ENCODE data around the gene MGAT4B.

DNA sequence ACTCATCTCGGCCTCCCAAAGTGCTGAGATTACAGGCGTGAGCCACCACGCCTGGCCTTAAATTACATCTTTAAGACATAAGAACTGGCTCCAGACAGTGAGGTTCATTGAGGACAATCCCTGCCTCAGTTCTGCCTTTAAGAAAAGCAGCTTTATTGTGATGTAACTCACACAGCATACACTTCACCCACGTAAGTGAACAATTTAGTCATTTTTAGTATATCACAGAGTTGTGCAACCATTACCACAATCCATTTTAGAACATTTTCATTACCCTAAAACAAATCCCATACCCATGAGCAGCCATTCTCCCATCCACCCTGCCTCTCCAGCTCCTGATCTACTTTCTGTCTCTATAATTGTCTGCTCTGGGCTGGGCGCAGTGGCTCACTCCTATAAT is 36.9 kb downstream of the MGAT4B start:
- TF ChIP-seq, protein P1, sequence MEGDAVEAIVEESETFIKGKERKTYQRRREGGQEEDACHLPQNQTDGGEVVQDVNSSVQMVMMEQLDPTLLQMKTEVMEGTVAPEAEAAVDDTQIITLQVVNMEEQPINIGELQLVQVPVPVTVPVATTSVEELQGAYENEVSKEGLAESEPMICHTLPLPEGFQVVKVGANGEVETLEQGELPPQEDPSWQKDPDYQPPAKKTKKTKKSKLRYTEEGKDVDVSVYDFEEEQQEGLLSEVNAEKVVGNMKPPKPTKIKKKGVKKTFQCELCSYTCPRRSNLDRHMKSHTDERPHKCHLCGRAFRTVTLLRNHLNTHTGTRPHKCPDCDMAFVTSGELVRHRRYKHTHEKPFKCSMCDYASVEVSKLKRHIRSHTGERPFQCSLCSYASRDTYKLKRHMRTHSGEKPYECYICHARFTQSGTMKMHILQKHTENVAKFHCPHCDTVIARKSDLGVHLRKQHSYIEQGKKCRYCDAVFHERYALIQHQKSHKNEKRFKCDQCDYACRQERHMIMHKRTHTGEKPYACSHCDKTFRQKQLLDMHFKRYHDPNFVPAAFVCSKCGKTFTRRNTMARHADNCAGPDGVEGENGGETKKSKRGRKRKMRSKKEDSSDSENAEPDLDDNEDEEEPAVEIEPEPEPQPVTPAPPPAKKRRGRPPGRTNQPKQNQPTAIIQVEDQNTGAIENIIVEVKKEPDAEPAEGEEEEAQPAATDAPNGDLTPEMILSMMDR (IDR thresholded peaks at IDR 0.05): no peak
- no peak for TF ChIP-seq EMX1 (CRISPR knock-in tag; IDR thresholded peaks at IDR 0.05)
- TF ChIP-seq, protein P2, sequence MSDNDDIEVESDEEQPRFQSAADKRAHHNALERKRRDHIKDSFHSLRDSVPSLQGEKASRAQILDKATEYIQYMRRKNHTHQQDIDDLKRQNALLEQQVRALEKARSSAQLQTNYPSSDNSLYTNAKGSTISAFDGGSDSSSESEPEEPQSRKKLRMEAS (CRISPR knock-in tag; IDR thresholded peaks at IDR 0.05): no peak
- no peak for TF ChIP-seq GABPB1 (CRISPR knock-in tag; IDR thresholded peaks at IDR 0.05)
- TF ChIP-seq TEAD4 (CRISPR knock-in tag; IDR thresholded peaks at IDR 0.05): no peak
- no peak for TF ChIP-seq ZNF263 (CRISPR knock-in tag; IDR thresholded peaks at IDR 0.05; ENCODE audit: low read depth)

Measured in WTC11 (cell line).